Superior temporal gyrus (tissue), 1 donor: ENCODE measurements around the gene HIC1.

Source experiments
- DNase-seq: peaks from one replicate; pipeline ENCODE4 v3.0.0-alpha.2; 2016; ENCODE audit errors: extremely low spot score

HIC1 gene

GRCh38 chr17:2102931-2103809, 48.3 kb downstream of the HIC1 start:
- DNase-seq = peak; percentile 15

- no peak for DNase-seq
Observed at GRCh38 chr17:2105663-2106062, 50.8 kb downstream of the HIC1 start.

- DNase-seq = no peak
Observed at GRCh38 chr17:2106308-2106955, 51.5 kb downstream of the HIC1 start.

GRCh38 chr17:2107050-2107449, 52.1 kb downstream of the HIC1 start:
- DNase-seq = no peak

GRCh38 chr17:2107506-2107905, 52.6 kb downstream of the HIC1 start:
- no peak for DNase-seq

GRCh38 chr17:2108170-2108569, 53.3 kb downstream of the HIC1 start:
- DNase-seq = no peak

- no peak for DNase-seq
Observed at GRCh38 chr17:2110436-2110835, 55.5 kb downstream of the HIC1 start.

- no peak for DNase-seq
Observed at GRCh38 chr17:2111691-2112090, 56.8 kb downstream of the HIC1 start.
